NCI-H82 (cell line): ENCODE results near the gene SUSD6.

Experiments
- DNase-seq: peaks from one replicate; lab custom pipeline; 2025; lab: John Stamatoyannopoulos, UW

Gene SUSD6

GRCh38 chr14:69760810-69761209 is 149.4 kb downstream of the SUSD6 start:
- DNase-seq: no peak

- no peak for DNase-seq
Observed at GRCh38 chr14:69763761-69764510, 152.5 kb downstream of the SUSD6 start.
